NB4 (cell line): ENCODE data around the gene METAP1D.

Experiments used
- DNase-seq: peaks from one replicate; pipeline ENCODE4 v3.0.0; 2010; ENCODE audit warnings: low read depth
- H3K4me3 ChIP-seq: one replicate; pipeline ENCODE4 v1.5.1; 2011; ENCODE audit warnings: mild to moderate bottlenecking, low read depth, low read length, moderate library complexity
- CTCF ChIP-seq: IDR thresholded peaks from one replicate; pipeline ENCODE4 v1.5.1; 2012; ENCODE audit warnings: low read depth, low read length
- MAX ChIP-seq: IDR thresholded peaks from 2 replicates; pipeline ENCODE4 v1.6.1; 2011; ENCODE audit warnings: low read depth, low read length
- MYC ChIP-seq: IDR thresholded peaks from 2 replicates; pipeline ENCODE4 v1.6.1; 2011; ENCODE audit warnings: low read depth, low read length
- POLR2A ChIP-seq: IDR thresholded peaks from 2 replicates; pipeline ENCODE4 v1.6.1; 2011; ENCODE audit warnings: mild to moderate bottlenecking; ENCODE audit not compliant: insufficient read length; ENCODE audit errors: extremely low read depth

The METAP1D gene

GRCh38 chr2:171999161-171999560 lies 592 bp upstream of the METAP1D start:
- DNase-seq: no peak
- TF ChIP-seq MAX: no peak
- TF ChIP-seq CTCF: no peak
- no peak for TF ChIP-seq MYC
- TF ChIP-seq POLR2A: no peak
- peak overlapping the region; percentile 70 for H3K4me3 ChIP-seq

GRCh38 chr2:172000696-172001361 lies 1.1 kb downstream of the METAP1D start:
- H3K4me3 ChIP-seq: peak overlapping the region; percentile 81

GRCh38 chr2:172007372-172007771 lies 7.6 kb downstream of the METAP1D start:
- no peak for TF ChIP-seq CTCF
- TF ChIP-seq MYC: no peak
- no peak for TF ChIP-seq POLR2A
- TF ChIP-seq MAX: no peak
- H3K4me3 ChIP-seq: no peak overlapping the region
- no peak for DNase-seq

More at GRCh38 chr2:172000696-172001361, 1.1 kb downstream of the METAP1D start:
- peak; percentile 42 for DNase-seq
- no peak for TF ChIP-seq MYC

GRCh38 chr2:172009823-172010222 lies 10.1 kb downstream of the METAP1D start:
- DNase-seq: no peak
- TF ChIP-seq MAX (no peak), CTCF (no peak), MYC (no peak), POLR2A (no peak)
- H3K4me3 ChIP-seq: no peak overlapping the region

- TF ChIP-seq MAX (no peak), MYC (no peak), CTCF (no peak), POLR2A (no peak)
- H3K4me3 ChIP-seq: no peak overlapping the region
- peak; percentile 50 for DNase-seq
Observed at GRCh38 chr2:172011812-172012575, 12.2 kb downstream of the METAP1D start.

GRCh38 chr2:172012677-172013391 lies 13.1 kb downstream of the METAP1D start:
- no peak for DNase-seq
- TF ChIP-seq POLR2A: no peak
- no peak for TF ChIP-seq MAX
- TF ChIP-seq MYC: no peak
- no peak for TF ChIP-seq CTCF
- H3K4me3 ChIP-seq: no peak overlapping the region
